ENCODE data around the gene TMEM221. TPM values are rescaled to one million over a fixed set of nuclear protein-coding genes. Genes with fewer than 3 reads are reported as not detected.

Gene TMEM221
- total and polyA plus RNA-seq, 10 donors = 0.03 to 0.20 TPM; not detected in 8

GRCh38 chr19:17391371-17392151, 56.9 kb downstream of the TMEM221 start:
- 2 to 7% (median 5%) methylated on average over 25 to 26 of the region's 26 CpGs for WGBS, 5 donors
- intact Hi-C loops (cut with DNase I; ENCODE audit: low total_unique reads) = no loop called here

GRCh38 chr19:17390665-17391370, 57.6 kb downstream of the TMEM221 start:
- Histone ChIP-seq H3K9me3 (peaks cover 0 to 10% (median 2%) of the 10 kb centered on the region in 8 donors), H3K36me3 (no peaks in the 10 kb centered on the region), H3K27ac (peak overlapping the region in 5 of 8 donors; percentile 46 to 67 (median 61)), H3K27me3 (replicated peaks in 1 of 7) (peaks cover 0 to 29% (median 0%) of the 10 kb centered on the region in 7 donors), H3K4me3 (peak overlapping the region; percentile 32 to 78 (median 47)), H3K4me1 (peaks cover 12 to 57% (median 49%) of the 10 kb centered on the region in 6 donors)
- TF ChIP-seq POLR2AphosphoS5 (IDR thresholded peaks at IDR 0.05) (peak; percentile 65 to 81 (median 79)), CTCF (IDR thresholded peaks at IDR 0.05 in 8 of 11, conservative IDR thresholded peaks at IDR 0.05 in 3 of 11) (peak; percentile 45 to 93 (median 88)), POLR2A (IDR thresholded peaks at IDR 0.05) (no peak)
- WGBS, 5 donors = 1% methylated on average over 41 to 50 of the region's 50 CpGs
- DNase-seq = peak; percentile 96
- intact Hi-C loops (cut with DNase I; ENCODE audit: low total_unique reads) = no loop called here

More at GRCh38 chr19:17391371-17392151, 56.9 kb downstream of the TMEM221 start:
- peaks cover 12 to 52% (median 45%) of the 10 kb centered on the region in 6 donors for H3K4me1 ChIP-seq
- H3K4me3 ChIP-seq = peak overlapping the region; percentile 4 to 78 (median 47)
- no peak for DNase-seq
- H3K27ac ChIP-seq = peak overlapping the region in 1 of 8 donors; percentile 67
- H3K27me3 ChIP-seq (replicated peaks in 1 of 7) = peaks cover 0 to 29% (median 0%) of the 10 kb centered on the region in 7 donors
- H3K36me3 ChIP-seq = no peaks in the 10 kb centered on the region
- TF ChIP-seq POLR2A (IDR thresholded peaks at IDR 0.05) (no peak), CTCF (IDR thresholded peaks at IDR 0.05 in 8 of 11, conservative IDR thresholded peaks at IDR 0.05 in 3 of 11) (peak in 6 of 11 experiments; percentile 12 to 45 (median 28)), POLR2AphosphoS5 (IDR thresholded peaks at IDR 0.05) (peak in 1 of 3 donors; percentile 9)
- H3K9me3 ChIP-seq = peaks cover 0 to 10% (median 2%) of the 10 kb centered on the region in 8 donors

- DNase-seq = no peak
- peaks cover 0 to 10% (median 2%) of the 10 kb centered on the region in 8 donors for H3K9me3 ChIP-seq
- peaks cover 9 to 55% (median 48%) of the 10 kb centered on the region in 6 donors for H3K4me1 ChIP-seq
- peaks cover 0 to 29% (median 0%) of the 10 kb centered on the region in 7 donors for H3K27me3 ChIP-seq (replicated peaks in 1 of 7)
- peak overlapping the region in 5 of 8 donors; percentile 33 to 61 (median 49) for H3K27ac ChIP-seq
- 8 to 37% (median 9%) methylated on average over 7 to 37 of the region's 37 CpGs for WGBS, 5 donors
- H3K4me3 ChIP-seq = peak overlapping the region; percentile 32 to 78 (median 47)
- intact Hi-C loops (cut with DNase I; ENCODE audit: low total_unique reads) = loop anchor here (5.0 kb wide), 2 partner anchors 43 to 98 kb away; no protein-coding TSS in a partner anchor
- no peaks in the 10 kb centered on the region for H3K36me3 ChIP-seq
- TF ChIP-seq CTCF (IDR thresholded peaks at IDR 0.05 in 8 of 11, conservative IDR thresholded peaks at IDR 0.05 in 3 of 11) (no peak), POLR2A (IDR thresholded peaks at IDR 0.05) (no peak), POLR2AphosphoS5 (IDR thresholded peaks at IDR 0.05) (no peak)
Observed at GRCh38 chr19:17389957-17390664, 58.4 kb downstream of the TMEM221 start.

Measured in spleen (tissue), 11 donors.